GM18520 (cell line): ENCODE results near the gene PGBD5.
"Not testable (repeated sequence)": the region's sequence is repeated elsewhere in the genome, so short reads cannot be mapped to it uniquely, and the experiment has no call there.

Experiments used
- ATAC-seq: cut with Tn5 transposase; IDR thresholded peaks from one replicate; pipeline ENCODE4 v1.9.1; 2021; ENCODE audit not compliant: unreplicated experiment

The PGBD5 gene

GRCh38 chr1:230425252-230426091 is 660 bp downstream of the PGBD5 start:
- ATAC-seq, result no peak

GRCh38 chr1:230424391-230425251 is 1.5 kb downstream of the PGBD5 start:
- ATAC-seq, result no peak

- no peak for ATAC-seq
These were observed 2.2 kb downstream of the PGBD5 start for GRCh38 chr1:230423951-230424350.

DNA sequence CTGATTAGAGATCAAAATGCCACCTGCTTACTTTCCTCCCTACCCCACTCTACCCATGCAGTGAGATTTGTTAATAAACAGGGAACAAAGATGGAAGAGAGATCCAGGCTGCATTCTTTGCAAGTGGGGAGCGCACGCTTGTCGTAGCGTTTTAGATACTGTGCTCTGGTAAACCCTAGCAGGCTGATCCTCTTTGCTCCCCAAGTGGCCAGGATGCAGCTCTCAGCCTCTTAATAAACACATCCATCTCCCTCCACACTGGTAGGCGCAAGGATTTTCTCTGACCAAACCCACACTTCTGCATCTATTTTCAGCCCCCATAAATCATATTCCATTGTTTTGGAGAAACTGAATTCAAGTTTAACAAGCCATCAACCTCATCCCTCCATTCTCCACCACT is 2.9 kb downstream of the PGBD5 start:
- ATAC-seq, result no peak

- ATAC-seq, result no peak
These were observed 3.7 kb downstream of the PGBD5 start for GRCh38 chr1:230422221-230422981.

DNA sequence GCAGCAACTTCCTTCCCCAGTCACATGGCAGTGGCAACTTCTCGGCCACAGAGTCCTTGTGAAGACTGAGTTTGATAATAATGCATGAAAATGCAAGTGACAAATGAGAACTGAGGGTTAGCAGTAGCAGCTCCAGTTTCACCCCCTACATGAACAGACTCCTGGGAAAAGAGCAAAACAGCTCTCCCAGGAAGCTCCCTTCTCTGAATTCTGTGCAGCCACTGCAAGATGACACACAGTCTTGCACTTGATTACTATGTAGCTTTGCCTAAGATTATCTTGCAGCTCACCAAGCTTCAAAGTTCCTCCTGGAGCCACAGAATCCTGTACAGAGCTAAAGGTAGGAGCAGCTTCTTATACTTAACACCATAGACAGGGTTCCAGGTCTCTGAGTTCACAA is 4.7 kb downstream of the PGBD5 start:
- no peak for ATAC-seq

- not testable (repeated sequence) for ATAC-seq
These were observed 5.8 kb downstream of the PGBD5 start for GRCh38 chr1:230420372-230420771.

- ATAC-seq, result no peak
These were observed 9.7 kb downstream of the PGBD5 start for GRCh38 chr1:230416430-230416829.

DNA sequence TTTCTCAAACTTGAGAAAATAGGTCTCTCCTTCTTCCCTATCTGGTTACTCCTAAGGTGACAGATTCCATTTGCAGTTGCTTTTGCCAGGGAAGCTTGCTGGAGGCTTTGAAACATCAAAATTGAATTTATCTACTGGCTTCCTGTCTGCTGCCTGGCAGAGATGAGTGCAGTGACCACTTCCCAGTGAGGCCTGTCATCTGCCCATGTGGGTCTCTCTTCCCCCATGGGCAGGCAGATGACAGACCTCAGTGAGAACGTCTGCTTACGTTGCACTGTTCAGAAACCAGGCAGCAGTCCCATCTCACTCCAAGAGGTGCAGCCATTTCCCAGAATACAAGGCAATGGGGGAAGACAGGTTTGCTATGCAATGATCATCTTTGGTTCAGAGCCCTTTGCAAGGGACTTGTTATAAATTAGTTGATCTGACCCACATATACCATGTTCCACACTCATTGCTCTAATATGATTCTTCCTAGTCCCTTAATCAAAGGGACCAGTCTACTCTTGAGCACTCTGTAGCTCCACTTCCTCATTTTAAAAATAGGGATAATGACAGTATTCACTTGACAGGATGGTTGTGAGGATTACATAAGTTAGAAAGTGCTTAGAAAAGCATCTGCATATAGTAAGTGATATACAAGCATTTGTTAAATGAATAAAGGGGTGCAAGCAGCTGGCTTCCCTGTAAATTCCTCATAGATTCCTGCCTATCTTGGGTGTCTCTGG is 10.6 kb downstream of the PGBD5 start:
- ATAC-seq, result no peak

- no peak for ATAC-seq
These were observed 11.4 kb downstream of the PGBD5 start for GRCh38 chr1:230414694-230415093.

DNA sequence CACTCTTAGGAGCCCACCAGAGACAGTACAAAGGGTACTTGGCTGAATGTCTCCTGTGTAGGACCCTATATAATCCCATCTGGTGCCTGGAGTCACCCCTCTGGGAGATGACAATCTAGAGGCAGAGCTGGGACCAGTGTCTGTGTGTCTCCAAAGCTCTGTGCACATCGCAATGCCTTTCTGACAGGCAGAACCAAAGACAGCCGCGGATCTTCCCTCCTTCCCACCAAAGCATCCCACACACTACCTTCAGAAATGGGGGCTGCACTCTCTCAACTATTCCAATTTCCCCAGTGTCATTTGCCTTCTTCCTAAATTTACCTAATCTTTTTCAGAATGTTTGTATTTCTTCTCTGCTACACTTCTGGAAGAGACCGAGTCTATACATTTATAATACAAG is 12.0 kb downstream of the PGBD5 start:
- no peak for ATAC-seq

GRCh38 chr1:230413061-230413460 is 13.1 kb downstream of the PGBD5 start:
- no peak for ATAC-seq

DNA sequence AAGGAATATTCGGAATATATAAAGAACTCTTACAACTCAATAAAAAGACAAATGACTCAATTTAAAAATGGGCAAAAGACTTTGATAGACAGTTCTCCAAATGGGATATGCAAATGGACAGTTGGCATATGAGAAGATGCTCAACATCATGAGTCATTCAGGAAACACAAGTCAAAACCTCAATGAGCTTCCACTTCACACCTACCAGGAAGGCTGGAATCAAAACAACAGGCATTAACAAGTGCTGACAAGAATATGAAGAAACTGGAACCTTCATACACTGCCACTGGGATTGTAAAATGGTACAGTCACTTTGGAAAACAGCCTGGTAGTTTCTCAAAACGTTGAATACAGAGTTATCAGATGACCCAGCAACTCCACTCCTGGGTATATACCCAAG is 17.2 kb downstream of the PGBD5 start:
- ATAC-seq, result no peak

DNA sequence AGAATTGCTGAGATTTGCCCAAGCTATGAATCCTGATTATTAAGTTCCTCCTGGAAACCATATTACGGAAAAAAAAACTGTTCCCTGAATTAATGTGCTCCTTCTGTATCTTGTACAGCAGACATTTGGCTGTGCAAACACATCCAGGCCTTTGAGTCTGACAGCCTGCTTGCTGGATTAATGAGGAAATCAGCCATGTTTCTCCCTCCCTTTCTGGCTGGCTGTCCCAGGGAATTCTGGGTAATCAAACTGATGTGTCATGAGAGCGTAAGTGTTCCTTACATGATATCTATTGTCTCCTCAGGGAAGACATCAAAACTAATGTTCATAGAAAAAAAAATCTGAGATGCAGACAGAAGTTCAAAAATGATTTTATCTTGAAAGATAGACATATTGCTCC is 18.8 kb downstream of the PGBD5 start:
- ATAC-seq, result no peak

DNA sequence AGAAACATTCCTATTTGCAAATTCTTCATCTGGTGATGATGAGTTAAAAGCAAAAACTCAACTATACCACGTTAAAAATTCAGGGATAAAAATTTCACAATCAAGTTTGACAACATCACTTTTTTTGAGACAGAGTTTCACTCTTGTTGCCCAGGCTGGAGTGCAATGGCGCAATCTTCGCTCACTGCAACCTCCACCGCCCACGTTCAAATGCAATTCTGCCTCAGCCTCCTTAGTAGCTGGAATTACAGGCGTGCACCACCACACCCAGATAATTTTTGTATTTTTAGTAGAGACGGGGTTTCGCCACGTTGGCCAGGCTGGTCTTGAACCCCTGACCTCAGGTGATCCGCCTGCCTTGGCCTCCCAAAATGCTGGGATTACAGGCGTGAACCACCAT is 19.4 kb downstream of the PGBD5 start:
- ATAC-seq, result not testable (repeated sequence)

DNA sequence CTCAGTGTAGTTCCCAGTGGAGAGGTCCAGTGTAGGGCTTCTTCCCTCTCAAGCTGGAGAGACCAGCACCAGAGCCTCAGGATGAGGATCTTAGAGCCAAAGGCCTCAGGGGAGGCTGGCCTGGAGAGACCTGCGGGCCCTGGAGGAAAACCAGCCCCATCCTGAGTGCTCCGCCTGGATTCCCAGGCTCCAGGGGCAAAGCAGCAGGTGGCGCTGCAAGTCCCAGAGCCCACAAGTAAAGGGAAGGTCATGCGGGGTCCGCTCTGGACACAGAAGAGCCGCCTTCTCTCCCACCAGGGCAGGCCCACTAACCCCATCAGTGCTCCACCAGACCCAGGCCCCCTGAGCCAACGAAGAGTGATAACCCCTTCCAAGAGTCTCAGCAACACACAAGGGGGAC is 22.7 kb downstream of the PGBD5 start:
- no peak for ATAC-seq

- ATAC-seq, result no peak
These were observed 24.3 kb downstream of the PGBD5 start for GRCh38 chr1:230401763-230402294.

DNA sequence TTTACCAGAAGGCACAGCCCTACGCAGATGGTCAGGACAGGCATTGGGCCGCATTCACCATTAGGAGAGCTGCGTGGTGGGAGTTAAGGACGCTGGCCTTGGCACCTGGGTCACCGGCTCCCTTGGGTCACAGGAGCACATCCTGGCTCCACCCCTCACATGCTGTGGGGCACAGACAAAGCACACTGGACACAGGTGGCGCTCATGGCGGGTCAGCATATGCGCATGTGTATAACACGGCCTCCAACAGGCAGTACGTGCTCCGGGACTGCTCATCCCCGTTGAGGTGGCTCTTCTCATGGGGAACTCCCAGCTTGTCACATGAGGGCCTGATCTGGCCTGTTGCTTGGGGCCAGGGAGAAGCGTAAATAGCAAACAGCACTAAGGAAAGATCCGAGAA is 25.0 kb downstream of the PGBD5 start:
- no peak for ATAC-seq

DNA sequence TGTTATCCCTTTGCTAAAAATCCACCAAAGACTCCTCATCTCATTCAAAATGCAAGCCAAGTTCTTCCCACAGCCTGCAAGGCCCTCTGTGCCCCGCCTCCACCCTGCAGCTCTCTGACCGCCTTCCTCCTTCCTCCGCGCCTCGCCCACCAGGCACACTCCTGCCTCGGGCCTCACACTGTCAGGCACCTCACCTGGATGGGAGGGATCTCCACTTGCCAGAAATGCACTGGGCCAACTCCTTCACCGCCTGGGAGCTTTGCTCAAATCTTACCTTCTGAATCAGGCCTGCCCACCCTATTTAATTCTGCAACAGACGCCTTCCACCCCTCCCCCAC is 26.2 kb downstream of the PGBD5 start:
- no peak for ATAC-seq

DNA sequence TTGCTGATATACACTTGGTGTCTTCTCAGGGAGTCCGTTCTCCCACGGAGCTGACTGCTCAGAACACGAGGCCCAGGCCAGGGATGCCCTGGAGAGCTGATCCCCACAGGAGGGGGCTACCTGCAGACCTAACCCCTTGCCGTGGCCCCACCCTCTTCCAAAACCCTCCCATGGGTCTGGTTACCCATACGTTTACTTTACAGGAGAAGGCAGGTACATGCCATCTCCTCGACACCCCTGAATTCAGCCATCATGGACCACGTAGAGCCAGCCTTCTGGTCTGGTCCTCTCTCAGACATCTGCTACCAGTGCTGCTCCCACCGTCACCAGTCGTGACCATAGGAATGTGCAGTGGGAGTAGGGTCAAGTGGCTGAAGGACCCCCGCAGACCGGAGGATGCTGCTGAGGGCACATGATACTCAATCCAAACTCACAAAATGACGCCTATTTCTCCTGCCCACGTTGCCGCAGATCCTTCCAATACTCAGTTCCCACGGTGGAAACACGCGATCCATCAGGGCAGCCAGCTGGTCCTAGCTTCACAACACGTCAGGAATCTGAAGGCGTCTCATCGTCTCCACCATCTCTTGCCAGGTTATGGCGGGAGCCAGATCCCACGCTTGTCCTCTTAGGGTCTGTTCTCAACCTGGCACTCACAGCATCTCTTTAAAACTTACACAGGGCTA is 26.7 kb downstream of the PGBD5 start:
- ATAC-seq, result no peak
